Measurements from ENCODE around the gene KIF23.

Gene KIF23

GRCh38 chr15:69479971-69480370, 65.8 kb downstream of the KIF23 start:
- intact Hi-C loops (cut with DNase I): loop anchor here (10.0 kb wide), 1 partner anchor 1245 kb away; no protein-coding TSS in a partner anchor
- no peak for DNase-seq

DNA sequence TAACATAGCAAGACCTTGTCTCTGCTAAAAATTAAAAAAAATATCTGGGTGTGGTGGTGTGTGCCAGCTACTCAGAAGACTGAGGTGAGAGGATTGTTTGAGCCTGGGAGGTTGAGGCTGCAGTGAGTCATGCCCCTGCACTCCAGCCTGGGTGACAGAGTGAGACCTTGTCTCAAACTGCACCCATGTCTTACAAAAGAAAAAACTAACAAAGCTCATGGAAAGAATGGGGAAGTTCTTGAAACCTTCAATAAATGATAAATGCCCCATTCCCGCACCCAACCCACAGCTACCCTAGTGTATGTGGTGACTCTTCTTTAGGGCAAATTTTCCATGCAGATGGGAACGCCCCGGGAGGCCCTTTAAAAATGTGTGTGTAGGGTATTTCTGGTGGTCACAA, 66.8 kb downstream of the KIF23 start:
- DNase-seq: peak in 1 of 10 donors; percentile 11
- intact Hi-C loops (cut with DNase I): no loop called here

DNA sequence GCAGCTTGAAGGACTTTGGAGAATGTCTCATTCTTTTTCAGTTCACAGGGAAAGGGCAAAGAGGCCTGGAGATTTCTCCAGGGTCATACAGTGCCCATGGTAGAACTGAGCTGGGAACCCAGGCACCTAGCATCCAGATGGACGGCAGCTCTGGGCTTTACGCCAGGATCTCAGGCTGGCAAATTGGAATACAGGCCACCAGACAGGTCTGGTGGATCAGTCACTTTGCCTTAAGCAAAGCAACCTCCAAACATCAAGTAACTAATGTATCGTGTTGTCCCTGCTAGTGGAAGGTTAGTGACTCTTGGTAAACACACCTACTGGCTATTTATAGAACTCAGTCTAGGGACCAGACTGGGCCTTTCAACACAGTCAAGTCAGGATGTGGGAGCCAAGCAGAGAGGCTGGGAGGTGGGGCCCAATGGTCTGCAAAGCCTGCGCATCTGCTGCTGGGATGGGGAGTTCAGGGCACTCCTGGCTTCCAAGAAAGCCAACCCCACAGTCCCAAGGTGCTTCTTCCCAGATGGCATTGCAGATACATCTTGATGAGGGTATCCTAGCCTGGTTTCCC, 68.6 kb downstream of the KIF23 start:
- DNase-seq: peak in 1 of 10 donors; percentile 66

GRCh38 chr15:69484837-69485236, 70.7 kb downstream of the KIF23 start:
- intact Hi-C loops (cut with DNase I): no loop called here
- peak in 1 of 10 donors; percentile 15 for DNase-seq

More for the DNA sequence above, 68.6 kb downstream of the KIF23 start:
- intact Hi-C loops (cut with DNase I): no loop called here

DNA sequence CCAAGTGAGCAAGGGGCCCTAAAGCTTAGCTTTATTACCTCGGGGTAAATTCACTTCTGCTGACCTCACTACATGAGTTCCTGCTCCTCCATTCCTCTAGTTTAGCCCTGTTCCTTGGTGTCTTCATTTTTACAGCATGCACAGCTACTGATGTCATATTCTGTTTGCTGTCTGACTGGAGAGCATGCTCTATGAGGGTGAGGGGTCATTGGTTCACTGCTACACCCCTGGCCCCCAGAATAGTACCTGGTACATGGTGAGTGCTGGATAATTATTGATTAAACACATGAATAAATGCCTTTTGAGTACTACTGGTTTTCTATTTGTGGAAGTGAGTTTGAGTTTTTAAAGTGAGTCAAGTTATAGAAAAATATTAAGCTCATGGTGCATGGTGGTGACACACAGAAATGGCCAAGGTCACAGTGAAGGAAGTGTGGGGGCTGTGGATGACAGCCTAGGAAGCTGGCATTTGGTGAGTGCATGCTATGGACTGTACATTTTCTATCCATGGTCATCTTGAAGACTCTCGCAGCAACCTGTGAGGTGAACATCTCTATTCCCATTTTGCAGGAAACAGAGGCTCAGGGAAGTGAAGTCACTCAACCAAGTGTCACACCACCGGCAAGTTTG, 72.4 kb downstream of the KIF23 start:
- intact Hi-C loops (cut with DNase I): no loop called here
- peak in 1 of 10 donors; percentile 18 for DNase-seq

GRCh38 chr15:69489073-69489571, 75.0 kb downstream of the KIF23 start:
- intact Hi-C loops (cut with DNase I): no loop called here
- peak in 1 of 10 donors; percentile 65 for DNase-seq

GRCh38 chr15:69490356-69491037, 76.3 kb downstream of the KIF23 start:
- intact Hi-C loops (cut with DNase I): no loop called here
- peak in 1 of 10 donors; percentile 30 for DNase-seq

- peak in 1 of 10 donors; percentile 15 for DNase-seq
- intact Hi-C loops (cut with DNase I): no loop called here
Measured at GRCh38 chr15:69491038-69491505, 76.9 kb downstream of the KIF23 start.

GRCh38 chr15:69493406-69493805, 79.3 kb downstream of the KIF23 start:
- DNase-seq: peak in 1 of 10 donors; percentile 24
- intact Hi-C loops (cut with DNase I): no loop called here

DNA sequence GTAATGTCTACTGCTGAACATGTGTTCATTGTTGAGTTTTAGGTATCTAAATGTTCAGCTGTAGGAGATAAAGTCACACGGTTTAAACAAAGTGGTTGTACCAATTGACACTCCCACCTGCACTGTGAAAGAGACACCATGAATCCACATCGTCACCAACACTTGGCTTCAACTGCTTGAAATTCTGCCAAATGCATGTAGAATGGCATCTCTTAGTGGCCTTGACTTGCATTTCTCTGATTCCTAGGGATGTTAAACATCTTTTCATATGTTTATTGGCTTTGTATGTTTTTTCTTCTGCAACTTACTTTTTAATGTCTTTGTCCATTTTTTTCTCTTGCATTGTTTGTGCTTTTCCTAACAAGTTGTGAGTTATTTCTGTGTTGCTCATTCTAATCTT, 81.9 kb downstream of the KIF23 start:
- no peak for DNase-seq
- intact Hi-C loops (cut with DNase I): no loop called here

DNA sequence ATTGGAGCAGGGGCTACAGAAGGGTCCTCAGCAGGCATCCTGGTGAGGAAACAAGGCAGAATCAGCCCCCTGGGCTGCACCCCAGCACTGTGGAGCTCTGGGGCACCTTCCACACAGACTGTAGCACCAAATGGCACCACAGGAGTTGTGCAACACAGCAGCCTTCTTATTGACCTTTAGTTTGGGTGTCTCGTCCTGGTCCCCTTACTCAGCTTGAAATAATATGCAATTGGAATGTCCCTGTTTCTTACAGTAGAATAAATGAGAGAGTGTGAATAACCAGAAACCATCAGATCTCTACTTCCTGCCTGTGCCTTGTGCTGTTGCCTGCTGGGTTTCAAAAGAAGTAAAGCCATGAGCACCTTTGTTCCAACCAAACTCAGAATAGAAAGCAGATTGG, 82.9 kb downstream of the KIF23 start:
- intact Hi-C loops (cut with DNase I): no loop called here
- DNase-seq: no peak

- DNase-seq: no peak
- intact Hi-C loops (cut with DNase I): no loop called here
Measured at GRCh38 chr15:69497667-69498066, 83.5 kb downstream of the KIF23 start.
